Panc1 (cell line): ENCODE results near the gene ATP7B. TPM values are rescaled to one million over a fixed set of nuclear protein-coding genes. Genes with fewer than 3 reads are reported as not detected.

ENCODE experiments used
- ATAC-seq: fragments of 200-7000 bp; cut with Tn5 transposase; 2 replicates; pipeline ENCODE4 v1.9.1; 2020; ENCODE audit warnings: mild to moderate bottlenecking, moderate library complexity
- BruUV-seq: library from RNA; stranded (reverse); fragments of 400-500 nt; replicated peaks from 2 replicates; lab custom pipeline; 2021; lab: Mats Ljungman, UMichigan
- CTCF ChIA-PET: fragments of 300-600 bp; sonication (Branson Sonifier 250); formaldehyde crosslinking; loops from one replicate; lab custom pipeline; 2022; ENCODE audit warnings: antibody characterized with exemption; lab: Charles Lee
- POLR2A ChIA-PET: fragments of 300-600 bp; sonication (Branson Sonifier 250); formaldehyde crosslinking; loops from one replicate; lab custom pipeline; 2022; ENCODE audit warnings: antibody characterized with exemption; lab: Charles Lee
- DNase-seq: peaks from one replicate; pipeline ENCODE4 v3.0.0-alpha.2; 2010; ENCODE audit warnings: low read depth, low spot score
- H3K27ac ChIP-seq: 2 replicates; pipeline ENCODE4 v1.5.1; 2011; ENCODE audit warnings: mild to moderate bottlenecking, low read length, inconsistent platforms
- H3K27me3 ChIP-seq: fragments of 200-500 bp; sonication (Bioruptor generic); 2 replicates; pipeline ENCODE4 v1.6.0; 2014; ENCODE audit warnings: low read length, inconsistent platforms; ENCODE audit not compliant: control insufficient read depth, insufficient read depth
- H3K36me3 ChIP-seq: fragments of 200-500 bp; sonication (Bioruptor generic); 2 replicates; pipeline ENCODE4 v1.5.1; 2014; ENCODE audit warnings: inconsistent platforms, mild to moderate bottlenecking, low read length, moderate library complexity; ENCODE audit not compliant: control insufficient read depth, insufficient read depth
- H3K4me1 ChIP-seq: 2 replicates; pipeline ENCODE4 v1.5.1; 2011; ENCODE audit warnings: inconsistent platforms, mild to moderate bottlenecking, low read length, moderate library complexity; ENCODE audit not compliant: control insufficient read depth, insufficient read depth
- H3K4me3 ChIP-seq, 2 experiments: 2 replicates each; pipeline ENCODE4 v1.5.1; 2011 to 2012; ENCODE audit warnings: low read depth in 2 of 2, low read length in 2 of 2, mild to moderate bottlenecking in 2 of 2, inconsistent platforms in 1 of 2, moderate library complexity in 1 of 2
- H3K9me3 ChIP-seq: fragments of 200-500 bp; sonication (Bioruptor generic); 2 replicates; pipeline ENCODE4 v1.5.1; 2014; ENCODE audit warnings: low read depth, mild to moderate bottlenecking, inconsistent platforms, low read length, moderate library complexity; ENCODE audit not compliant: control insufficient read depth, insufficient read depth
- POLR2AphosphoS5 ChIP-seq: IDR thresholded peaks from 2 replicates; pipeline ENCODE4 v1.6.1; 2012; ENCODE audit warnings: mild to moderate bottlenecking, low read depth, low read length, moderate library complexity
- SIN3A ChIP-seq: IDR thresholded peaks from 2 replicates; pipeline ENCODE4 v1.6.1; 2012; ENCODE audit warnings: low read depth, mild to moderate bottlenecking, low read length, moderate library complexity, borderline replicate concordance; ENCODE audit not compliant: insufficient read depth
- TCF7L2 ChIP-seq: IDR thresholded peaks from 2 replicates; pipeline ENCODE4 v1.6.1; 2011; ENCODE audit warnings: mild to moderate bottlenecking, low read depth, low read length, inconsistent platforms
- in situ Hi-C: cut with HindIII; loops from 2 replicates; pipeline ENCODE4 v1.10.0; 2016; ENCODE audit warnings: low sequenced_read_pairs, low pct_unique_long_range_greater_than_20kb
- intact Hi-C: fragments of 100-400 bp; cut with micrococcal nuclease; formaldehyde crosslinking; loops from one replicate; pipeline ENCODE4 v1.10.0; 2022; ENCODE audit not compliant: unreplicated experiment
- total RNA-seq: library from RNA; stranded (reverse); gene quantifications from one replicate; pipeline ENCODE4 v1.2.1, GENCODE V29; 2021; ENCODE audit not compliant: unreplicated experiment
- TF ChIP-seq, protein P1 (sequence below): fragments of 450-650 bp; IDR thresholded peaks from 2 replicates; pipeline ENCODE4 v1.5.1; 2017; ENCODE audit warnings: mild to moderate bottlenecking
- TF ChIP-seq, protein P2 (sequence below), 2 experiments: IDR thresholded peaks; 2 replicates each; pipeline ENCODE4 v1.6.1; 2011 to 2012; ENCODE audit warnings: low read depth in 2 of 2, control low read depth in 1 of 2, low read length in 1 of 2, mild to moderate bottlenecking in 1 of 2, moderate library complexity in 1 of 2; ENCODE audit not compliant: insufficient read depth in 1 of 2

The ATP7B gene
- total RNA-seq, 1 experiment from 2014 or later: 19.6 TPM

DNA sequence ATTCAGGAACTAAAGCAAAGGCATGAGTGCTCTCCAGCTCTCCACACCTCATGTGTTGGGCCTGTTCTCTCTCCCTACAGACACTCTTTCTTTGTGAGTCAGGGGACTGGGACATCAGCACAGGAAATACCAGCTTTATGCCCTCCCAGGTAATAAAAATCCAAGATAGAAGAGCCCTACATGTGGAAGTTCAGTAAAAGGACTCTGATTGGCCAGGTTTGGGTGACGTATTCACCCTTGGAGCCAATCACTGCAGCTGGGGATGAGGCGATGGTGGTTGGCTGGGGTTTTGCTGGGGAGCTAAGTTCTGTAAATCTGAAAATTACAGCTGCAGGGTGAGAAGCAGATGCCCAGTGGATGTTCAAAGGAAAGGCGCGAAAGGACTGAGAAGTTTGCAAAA, 117.0 kb downstream of the ATP7B start:
- H3K27ac ChIP-seq: no peak overlapping the region
- TF ChIP-seq SIN3A (no peak), TCF7L2 (no peak), POLR2AphosphoS5 (no peak)
- TF ChIP-seq, protein P1, sequence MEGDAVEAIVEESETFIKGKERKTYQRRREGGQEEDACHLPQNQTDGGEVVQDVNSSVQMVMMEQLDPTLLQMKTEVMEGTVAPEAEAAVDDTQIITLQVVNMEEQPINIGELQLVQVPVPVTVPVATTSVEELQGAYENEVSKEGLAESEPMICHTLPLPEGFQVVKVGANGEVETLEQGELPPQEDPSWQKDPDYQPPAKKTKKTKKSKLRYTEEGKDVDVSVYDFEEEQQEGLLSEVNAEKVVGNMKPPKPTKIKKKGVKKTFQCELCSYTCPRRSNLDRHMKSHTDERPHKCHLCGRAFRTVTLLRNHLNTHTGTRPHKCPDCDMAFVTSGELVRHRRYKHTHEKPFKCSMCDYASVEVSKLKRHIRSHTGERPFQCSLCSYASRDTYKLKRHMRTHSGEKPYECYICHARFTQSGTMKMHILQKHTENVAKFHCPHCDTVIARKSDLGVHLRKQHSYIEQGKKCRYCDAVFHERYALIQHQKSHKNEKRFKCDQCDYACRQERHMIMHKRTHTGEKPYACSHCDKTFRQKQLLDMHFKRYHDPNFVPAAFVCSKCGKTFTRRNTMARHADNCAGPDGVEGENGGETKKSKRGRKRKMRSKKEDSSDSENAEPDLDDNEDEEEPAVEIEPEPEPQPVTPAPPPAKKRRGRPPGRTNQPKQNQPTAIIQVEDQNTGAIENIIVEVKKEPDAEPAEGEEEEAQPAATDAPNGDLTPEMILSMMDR: no peak
- TF ChIP-seq, protein P2, sequence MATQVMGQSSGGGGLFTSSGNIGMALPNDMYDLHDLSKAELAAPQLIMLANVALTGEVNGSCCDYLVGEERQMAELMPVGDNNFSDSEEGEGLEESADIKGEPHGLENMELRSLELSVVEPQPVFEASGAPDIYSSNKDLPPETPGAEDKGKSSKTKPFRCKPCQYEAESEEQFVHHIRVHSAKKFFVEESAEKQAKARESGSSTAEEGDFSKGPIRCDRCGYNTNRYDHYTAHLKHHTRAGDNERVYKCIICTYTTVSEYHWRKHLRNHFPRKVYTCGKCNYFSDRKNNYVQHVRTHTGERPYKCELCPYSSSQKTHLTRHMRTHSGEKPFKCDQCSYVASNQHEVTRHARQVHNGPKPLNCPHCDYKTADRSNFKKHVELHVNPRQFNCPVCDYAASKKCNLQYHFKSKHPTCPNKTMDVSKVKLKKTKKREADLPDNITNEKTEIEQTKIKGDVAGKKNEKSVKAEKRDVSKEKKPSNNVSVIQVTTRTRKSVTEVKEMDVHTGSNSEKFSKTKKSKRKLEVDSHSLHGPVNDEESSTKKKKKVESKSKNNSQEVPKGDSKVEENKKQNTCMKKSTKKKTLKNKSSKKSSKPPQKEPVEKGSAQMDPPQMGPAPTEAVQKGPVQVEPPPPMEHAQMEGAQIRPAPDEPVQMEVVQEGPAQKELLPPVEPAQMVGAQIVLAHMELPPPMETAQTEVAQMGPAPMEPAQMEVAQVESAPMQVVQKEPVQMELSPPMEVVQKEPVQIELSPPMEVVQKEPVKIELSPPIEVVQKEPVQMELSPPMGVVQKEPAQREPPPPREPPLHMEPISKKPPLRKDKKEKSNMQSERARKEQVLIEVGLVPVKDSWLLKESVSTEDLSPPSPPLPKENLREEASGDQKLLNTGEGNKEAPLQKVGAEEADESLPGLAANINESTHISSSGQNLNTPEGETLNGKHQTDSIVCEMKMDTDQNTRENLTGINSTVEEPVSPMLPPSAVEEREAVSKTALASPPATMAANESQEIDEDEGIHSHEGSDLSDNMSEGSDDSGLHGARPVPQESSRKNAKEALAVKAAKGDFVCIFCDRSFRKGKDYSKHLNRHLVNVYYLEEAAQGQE (IDR thresholded peaks at IDR 0.05; ENCODE audit: insufficient read depth in 1 of 2, low read depth in 2 of 2, low read length in 1 of 2): no peak
- no TSS peak for BruUV-seq
- intact Hi-C loops (no loop called here), in situ Hi-C loops (no loop called here)
- H3K27me3 ChIP-seq: no peaks in the 10 kb centered on the region
- ATAC-seq (no peak), DNase-seq (no peak)
- ChIA-PET CTCF (no interaction called here), POLR2A (no interaction called here)
- no peaks in the 10 kb centered on the region for H3K36me3 ChIP-seq
- no peak overlapping the region for H3K4me3 ChIP-seq
- no peaks in the 10 kb centered on the region for H3K9me3 ChIP-seq
- H3K4me1 ChIP-seq: no peaks in the 10 kb centered on the region; the same call in 1 of the 2 replicates

GRCh38 chr13:51892657-51893056, 118.6 kb downstream of the ATP7B start:
- Histone ChIP-seq H3K4me1 (no peaks in the 10 kb centered on the region; the same call in 1 of the 2 replicates), H3K9me3 (no peaks in the 10 kb centered on the region), H3K4me3 (no peak overlapping the region), H3K27ac (no peak overlapping the region), H3K27me3 (no peaks in the 10 kb centered on the region), H3K36me3 (no peaks in the 10 kb centered on the region)
- no TSS peak for BruUV-seq
- ChIA-PET POLR2A (no interaction called here), CTCF (no interaction called here)
- no peak for TF ChIP-seq POLR2AphosphoS5
- no peak for TF ChIP-seq TCF7L2
- no peak for TF ChIP-seq SIN3A
- TF ChIP-seq, protein P2 (IDR thresholded peaks at IDR 0.05; ENCODE audit: insufficient read depth in 1 of 2, low read depth in 2 of 2, low read length in 1 of 2): no peak
- TF ChIP-seq, protein P1: no peak
- ATAC-seq (no peak), DNase-seq (no peak)
- in situ Hi-C loops (no loop called here), intact Hi-C loops (no loop called here)
